Esophagus muscularis mucosa (tissue), 3 donors: ENCODE results near the gene PLEKHH1.

ENCODE experiments used
- CTCF ChIP-seq, 3 experiments: fragments of 200-600 bp in 2 of 3; fragments of 450-650 bp in 1 of 3; sonication (generic) in 2 of 3; IDR thresholded peaks; one replicate each; pipeline ENCODE4 v1.5.1; 2017 to 2019; ENCODE audit warnings: antibody characterized with exemption in 3 of 3, mild to moderate bottlenecking in 2 of 3, moderate library complexity in 1 of 3
- POLR2A ChIP-seq: fragments of 450-650 bp; IDR thresholded peaks from one replicate; pipeline ENCODE4 v1.6.1; 2017; ENCODE audit warnings: antibody characterized with exemption, moderate library complexity, mild to moderate bottlenecking, low read depth
- POLR2AphosphoS5 ChIP-seq, 2 donors: sonication (generic); formaldehyde crosslinking; IDR thresholded peaks; one replicate each; pipeline ENCODE4 v1.6.1; 2017; ENCODE audit warnings: antibody characterized with exemption in 2 of 2

GRCh38 chr14:67620217-67620785 lies 87.2 kb downstream of the PLEKHH1 start:
- TF ChIP-seq CTCF (IDR thresholded peaks at IDR 0.05) (no peak), POLR2AphosphoS5 (IDR thresholded peaks at IDR 0.05) (no peak), POLR2A (no peak)
